Muscle layer of duodenum (tissue), 2 donors: ENCODE results near the gene KBTBD6.
"Not testable (repeated sequence)": the region's sequence is repeated elsewhere in the genome, so short reads cannot be mapped to it uniquely, and the experiment has no call there.

Experiments
- H3K27ac ChIP-seq: one replicate; pipeline ENCODE4 v1.7.0; 2013; ENCODE audit warnings: mild to moderate bottlenecking, low read length
- H3K27me3 ChIP-seq: one replicate; pipeline ENCODE4 v1.7.0; 2013; ENCODE audit warnings: low read depth, mild to moderate bottlenecking, control low read depth, low read length
- H3K36me3 ChIP-seq, 2 donors: one replicate each; pipeline ENCODE4 v1.7.0; 2013; ENCODE audit warnings: low read length in 2 of 2, control low read depth in 1 of 2, mild to moderate bottlenecking in 1 of 2; ENCODE audit not compliant: insufficient read depth in 2 of 2, control insufficient read depth in 1 of 2
- H3K4me1 ChIP-seq, 2 donors: one replicate each; pipeline ENCODE4 v1.7.0; 2013; ENCODE audit warnings: low read length in 2 of 2, mild to moderate bottlenecking in 2 of 2, control low read depth in 1 of 2, moderate library complexity in 1 of 2; ENCODE audit not compliant: insufficient read depth in 2 of 2, control insufficient read depth in 1 of 2
- H3K4me3 ChIP-seq, 2 donors: one replicate each; pipeline ENCODE4 v1.7.0; 2013; ENCODE audit warnings: low read length in 2 of 2, low read depth in 1 of 2, mild to moderate bottlenecking in 1 of 2
- H3K9me3 ChIP-seq, 2 donors: one replicate each; pipeline ENCODE4 v1.7.0; 2013; ENCODE audit warnings: low read length in 2 of 2, control low read depth in 1 of 2, mild to moderate bottlenecking in 1 of 2; ENCODE audit not compliant: control insufficient read depth in 1 of 2
- donor health status: healthy.

The KBTBD6 gene, protein sequence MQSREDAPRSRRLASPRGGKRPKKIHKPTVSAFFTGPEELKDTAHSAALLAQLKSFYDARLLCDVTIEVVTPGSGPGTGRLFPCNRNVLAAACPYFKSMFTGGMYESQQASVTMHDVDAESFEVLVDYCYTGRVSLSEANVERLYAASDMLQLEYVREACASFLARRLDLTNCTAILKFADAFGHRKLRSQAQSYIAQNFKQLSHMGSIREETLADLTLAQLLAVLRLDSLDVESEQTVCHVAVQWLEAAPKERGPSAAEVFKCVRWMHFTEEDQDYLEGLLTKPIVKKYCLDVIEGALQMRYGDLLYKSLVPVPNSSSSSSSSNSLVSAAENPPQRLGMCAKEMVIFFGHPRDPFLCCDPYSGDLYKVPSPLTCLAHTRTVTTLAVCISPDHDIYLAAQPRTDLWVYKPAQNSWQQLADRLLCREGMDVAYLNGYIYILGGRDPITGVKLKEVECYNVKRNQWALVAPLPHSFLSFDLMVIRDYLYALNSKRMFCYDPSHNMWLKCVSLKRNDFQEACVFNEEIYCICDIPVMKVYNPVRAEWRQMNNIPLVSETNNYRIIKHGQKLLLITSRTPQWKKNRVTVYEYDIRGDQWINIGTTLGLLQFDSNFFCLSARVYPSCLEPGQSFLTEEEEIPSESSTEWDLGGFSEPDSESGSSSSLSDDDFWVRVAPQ

GRCh38 chr13:41132512-41133152 lies at the start of gene KBTBD6:
KBTBD6 (minus strand) TSS chr13:41132802; CDS start chr13:41132511, 291 bp downstream.
- Histone ChIP-seq H3K4me3 (peak within 1 kb of the TSS; percentile 80 to 92), H3K9me3 (no peaks in the 10 kb centered on the region), H3K27me3 (no peaks in the 10 kb centered on the region), H3K36me3 (no peaks in the 10 kb centered on the region), H3K4me1 (peaks cover 12 to 43% of the 10 kb centered on the region in 2 donors), H3K27ac (peak within 1 kb of the TSS; percentile 75)

GRCh38 chr13:41182231-41182630 lies 49.6 kb upstream of the KBTBD6 start:
- no peaks in the 10 kb centered on the region for H3K9me3 ChIP-seq
- no peaks in the 10 kb centered on the region for H3K36me3 ChIP-seq
- H3K4me3 ChIP-seq = no peak overlapping the region
- no peak overlapping the region for H3K27ac ChIP-seq
- no peaks in the 10 kb centered on the region for H3K4me1 ChIP-seq
- H3K27me3 ChIP-seq = no peaks in the 10 kb centered on the region

DNA sequence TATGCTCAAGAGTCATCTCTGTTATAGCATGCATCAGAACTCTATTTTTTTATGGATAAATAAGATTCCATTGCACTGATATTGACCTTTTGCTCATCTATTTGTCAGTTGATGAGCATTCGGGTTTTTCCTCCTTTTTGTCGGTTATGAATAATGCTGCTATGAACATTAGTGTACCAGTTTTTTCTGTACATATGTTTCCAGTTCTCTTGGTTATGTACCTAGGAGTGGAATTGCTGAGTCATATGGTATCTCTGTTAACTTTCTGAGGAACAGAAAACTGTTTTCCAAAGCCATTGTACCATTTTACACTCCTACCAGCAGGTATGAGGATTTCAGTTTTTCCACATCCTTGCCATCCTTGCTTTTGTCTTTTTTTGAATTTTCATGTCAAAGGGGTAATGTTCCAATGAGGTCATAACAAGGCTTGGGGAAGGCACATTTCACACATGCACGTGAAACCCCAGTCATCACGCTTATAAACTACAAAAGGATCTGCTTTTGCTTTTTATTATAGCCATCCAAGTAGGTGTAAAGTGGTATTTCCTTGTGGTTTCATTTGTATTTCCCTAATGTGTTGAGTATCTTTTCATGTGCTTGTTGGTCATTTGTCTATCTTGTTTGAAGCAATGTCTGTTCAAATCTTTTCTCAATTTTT lies 47.1 kb upstream of the KBTBD6 start:
- no peak overlapping the region for H3K4me3 ChIP-seq
- peaks cover 0 to 3% of the 10 kb centered on the region in 2 donors for H3K9me3 ChIP-seq
- H3K27me3 ChIP-seq = no peaks in the 10 kb centered on the region
- H3K27ac ChIP-seq = no peak overlapping the region
- no peaks in the 10 kb centered on the region for H3K36me3 ChIP-seq
- H3K4me1 ChIP-seq = no peaks in the 10 kb centered on the region

DNA sequence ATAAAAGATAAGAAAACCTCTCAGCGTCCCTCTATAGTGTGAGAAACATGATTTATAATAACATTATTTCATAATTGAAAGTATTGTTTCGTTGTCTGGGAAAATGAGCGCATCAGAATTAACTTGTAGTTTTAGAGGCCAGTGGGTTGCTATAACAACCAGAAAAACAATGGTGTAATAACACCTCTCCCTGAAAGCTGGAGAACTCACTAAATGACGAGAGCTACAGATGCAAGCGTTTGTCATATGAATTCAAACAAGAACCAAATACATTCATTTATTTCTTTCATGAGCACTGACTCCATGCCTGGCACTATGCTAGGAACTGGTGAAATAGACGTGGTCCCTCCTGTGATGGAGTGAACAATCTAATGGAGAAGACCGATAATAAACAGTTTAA lies 45.4 kb upstream of the KBTBD6 start:
- no peaks in the 10 kb centered on the region for H3K27me3 ChIP-seq
- no peaks in the 10 kb centered on the region for H3K36me3 ChIP-seq
- H3K4me3 ChIP-seq = no peak overlapping the region
- H3K9me3 ChIP-seq = peaks cover 0 to 5% of the 10 kb centered on the region in 2 donors
- no peaks in the 10 kb centered on the region for H3K4me1 ChIP-seq
- no peak overlapping the region for H3K27ac ChIP-seq

DNA sequence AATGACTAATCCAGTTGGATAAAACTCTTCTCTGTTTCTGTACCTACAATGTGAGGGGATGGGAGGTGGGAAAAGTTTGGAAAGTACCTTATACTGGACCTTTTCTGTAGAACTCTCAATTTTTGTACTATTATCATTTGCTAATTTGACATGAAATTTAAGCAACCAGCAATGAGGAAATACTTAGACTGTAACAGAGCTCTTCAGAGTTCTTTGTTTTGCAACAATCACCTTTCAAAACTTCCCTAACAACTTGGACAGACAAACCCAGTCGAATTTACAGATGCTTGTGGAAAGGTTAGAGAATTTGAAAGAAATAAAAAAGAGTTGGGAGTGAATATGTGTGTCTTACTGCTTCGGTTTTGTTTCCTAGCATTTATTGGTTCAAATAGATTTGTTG lies 45.0 kb upstream of the KBTBD6 start:
- Histone ChIP-seq H3K27me3 (no peaks in the 10 kb centered on the region), H3K9me3 (peaks cover 0 to 5% of the 10 kb centered on the region in 2 donors), H3K36me3 (no peaks in the 10 kb centered on the region), H3K4me1 (no peaks in the 10 kb centered on the region), H3K4me3 (no peak overlapping the region), H3K27ac (no peak overlapping the region)

- H3K4me3 ChIP-seq, H3K9me3 ChIP-seq, H3K27ac ChIP-seq, H3K36me3 ChIP-seq, H3K27me3 ChIP-seq, H3K4me1 ChIP-seq: not testable (repeated sequence)
Measured at GRCh38 chr13:41175576-41175975, 43.0 kb upstream of the KBTBD6 start.

DNA sequence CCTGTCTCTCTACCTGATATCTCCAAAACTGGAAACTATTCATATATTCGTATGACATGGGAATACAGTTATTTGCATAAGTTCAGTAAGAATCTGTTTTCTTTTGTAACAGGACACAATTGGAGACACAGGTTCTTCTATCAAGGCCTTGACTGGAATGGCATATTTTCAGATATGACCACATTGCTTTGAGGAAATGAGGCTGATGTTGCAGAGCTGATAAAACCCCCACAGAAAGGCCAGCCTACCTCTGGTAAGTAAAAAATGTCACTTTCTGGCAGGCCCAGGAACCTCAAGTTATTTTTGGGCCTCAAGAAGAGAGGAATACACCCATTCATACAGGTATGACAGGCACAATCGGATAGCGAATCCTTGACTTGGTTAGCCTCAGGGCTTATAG lies 29.5 kb upstream of the KBTBD6 start:
- Histone ChIP-seq H3K36me3 (no peaks in the 10 kb centered on the region), H3K4me3 (no peak overlapping the region), H3K4me1 (no peaks in the 10 kb centered on the region), H3K9me3 (no peaks in the 10 kb centered on the region), H3K27me3 (no peaks in the 10 kb centered on the region), H3K27ac (no peak overlapping the region)

GRCh38 chr13:41159174-41159573 lies 26.6 kb upstream of the KBTBD6 start:
- no peak overlapping the region for H3K27ac ChIP-seq
- no peaks in the 10 kb centered on the region for H3K4me1 ChIP-seq

GRCh38 chr13:41157048-41157717 lies 24.6 kb upstream of the KBTBD6 start:
- Histone ChIP-seq H3K36me3 (no peaks in the 10 kb centered on the region), H3K4me1 (no peaks in the 10 kb centered on the region), H3K4me3 (no peak overlapping the region), H3K27ac (no peak overlapping the region), H3K27me3 (no peaks in the 10 kb centered on the region), H3K9me3 (peaks cover 3 to 4% of the 10 kb centered on the region in 2 donors)

More at GRCh38 chr13:41159174-41159573, 26.6 kb upstream of the KBTBD6 start:
- no peak overlapping the region for H3K4me3 ChIP-seq
- no peaks in the 10 kb centered on the region for H3K27me3 ChIP-seq
- H3K9me3 ChIP-seq = no peaks in the 10 kb centered on the region
- H3K36me3 ChIP-seq = no peaks in the 10 kb centered on the region

GRCh38 chr13:41156620-41157019 lies 24.0 kb upstream of the KBTBD6 start:
- H3K27me3 ChIP-seq = no peaks in the 10 kb centered on the region
- peaks cover 0 to 2% of the 10 kb centered on the region in 2 donors for H3K36me3 ChIP-seq
- H3K27ac ChIP-seq = no peak overlapping the region
- no peak overlapping the region for H3K4me3 ChIP-seq
- no peaks in the 10 kb centered on the region for H3K4me1 ChIP-seq
- peaks cover 8 to 10% of the 10 kb centered on the region in 2 donors for H3K9me3 ChIP-seq
